HG03571 (cell line): ENCODE measurements around the gene GNA14.
"Not testable (repeated sequence)": the region's sequence is repeated elsewhere in the genome, so short reads cannot be mapped to it uniquely, and the experiment has no call there.

Experiments used
- ATAC-seq: cut with Tn5 transposase; IDR thresholded peaks from one replicate; pipeline ENCODE4 v1.9.1; 2021; ENCODE audit not compliant: unreplicated experiment

GNA14 gene

DNA sequence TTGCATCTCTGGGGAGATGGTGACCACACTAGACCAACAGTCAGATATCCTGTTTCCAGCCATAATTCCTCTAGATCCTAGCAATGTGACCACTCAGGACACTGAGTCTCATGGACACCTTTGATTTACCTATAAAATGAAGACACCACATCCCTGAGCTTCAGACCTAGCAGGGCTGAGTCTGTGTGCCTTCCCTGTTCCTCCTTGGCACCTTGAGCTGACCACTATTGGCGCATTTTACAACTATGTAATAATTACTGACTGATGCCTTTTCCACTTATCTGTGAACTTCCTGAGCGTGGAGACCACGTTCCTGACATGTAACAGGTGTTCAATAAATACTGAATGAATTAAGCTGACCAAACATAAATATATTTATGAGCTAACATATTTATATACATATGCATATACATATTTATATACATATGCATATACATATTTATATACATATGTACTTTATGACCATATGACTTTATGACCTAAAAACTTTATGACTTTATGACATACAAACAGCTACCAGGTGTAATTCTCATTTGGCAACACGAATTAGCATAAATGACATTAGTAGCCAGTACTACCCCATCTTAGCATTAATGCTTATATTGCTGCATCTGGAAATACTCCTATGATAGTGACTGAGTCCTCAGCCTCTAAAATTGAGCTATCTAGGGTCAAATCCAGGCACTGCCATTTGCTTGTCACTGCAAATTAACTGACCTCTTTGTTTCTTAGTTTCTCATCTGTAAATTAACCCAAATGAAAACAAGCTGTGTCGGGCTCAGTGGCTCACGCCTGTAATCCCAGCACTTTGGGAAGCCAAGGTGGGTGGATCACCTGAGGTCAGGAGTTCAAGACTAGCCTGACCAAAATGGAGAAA lies 150.6 kb downstream of the GNA14 start:
- ATAC-seq, result no peak

DNA sequence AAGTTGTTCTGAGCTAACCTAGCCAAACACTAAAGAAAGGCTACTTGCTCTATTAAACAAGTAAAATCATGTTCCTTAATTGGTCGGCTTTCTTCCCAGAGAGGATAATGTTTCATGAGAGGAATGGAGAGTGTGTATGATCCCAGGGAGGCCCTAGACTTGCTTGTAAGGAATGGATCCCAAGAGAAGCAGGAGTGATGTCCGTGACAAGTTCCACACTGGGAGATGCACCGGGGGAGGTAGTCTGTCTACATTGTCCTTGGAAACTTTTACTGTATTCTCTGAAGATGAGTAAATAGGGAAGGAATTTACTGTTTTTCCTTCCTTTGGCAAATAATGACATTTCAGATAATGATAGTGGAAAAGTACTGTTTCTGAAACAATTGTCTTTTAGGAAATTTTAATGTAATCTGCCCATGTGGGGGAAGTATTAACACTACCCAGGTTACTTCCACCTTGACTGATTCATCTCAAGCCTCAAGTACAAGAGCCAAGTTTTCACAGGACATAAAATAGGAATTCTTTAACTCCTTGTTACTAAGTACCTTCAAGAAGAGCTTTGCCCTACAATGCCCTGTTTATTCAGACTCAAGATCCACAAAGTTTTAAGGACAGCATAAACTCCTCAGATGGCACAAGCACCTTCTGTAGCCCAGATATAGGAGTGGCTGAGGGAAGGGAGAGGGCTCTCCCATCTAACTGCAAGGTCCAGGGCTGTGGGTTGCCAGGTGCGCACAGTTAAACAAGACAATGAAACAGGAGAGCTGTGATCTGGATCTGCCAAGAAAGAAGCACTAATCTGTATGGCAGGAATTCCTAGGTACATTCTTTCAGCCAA lies 152.1 kb downstream of the GNA14 start:
- ATAC-seq, result no peak

DNA sequence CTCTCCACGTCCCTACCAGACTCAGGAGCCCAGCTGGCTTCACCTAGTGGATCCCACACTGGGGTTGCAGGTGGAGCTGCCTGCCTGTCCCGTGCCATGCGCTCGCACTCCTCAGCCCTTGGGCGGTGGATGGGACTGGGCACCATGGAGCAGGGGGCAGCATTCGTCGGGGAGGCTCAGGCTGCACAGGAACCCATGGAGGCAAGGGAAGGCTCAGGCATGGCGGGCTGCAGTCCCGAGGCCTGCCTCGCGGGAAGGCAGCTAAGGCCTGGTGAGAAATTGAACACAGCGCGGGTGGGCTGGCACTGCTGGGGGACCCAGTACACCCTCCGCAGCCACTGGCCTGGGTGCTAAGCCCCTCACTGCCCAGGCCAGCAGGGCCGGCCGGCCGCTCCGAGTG lies 157.8 kb downstream of the GNA14 start:
- not testable (repeated sequence) for ATAC-seq

DNA sequence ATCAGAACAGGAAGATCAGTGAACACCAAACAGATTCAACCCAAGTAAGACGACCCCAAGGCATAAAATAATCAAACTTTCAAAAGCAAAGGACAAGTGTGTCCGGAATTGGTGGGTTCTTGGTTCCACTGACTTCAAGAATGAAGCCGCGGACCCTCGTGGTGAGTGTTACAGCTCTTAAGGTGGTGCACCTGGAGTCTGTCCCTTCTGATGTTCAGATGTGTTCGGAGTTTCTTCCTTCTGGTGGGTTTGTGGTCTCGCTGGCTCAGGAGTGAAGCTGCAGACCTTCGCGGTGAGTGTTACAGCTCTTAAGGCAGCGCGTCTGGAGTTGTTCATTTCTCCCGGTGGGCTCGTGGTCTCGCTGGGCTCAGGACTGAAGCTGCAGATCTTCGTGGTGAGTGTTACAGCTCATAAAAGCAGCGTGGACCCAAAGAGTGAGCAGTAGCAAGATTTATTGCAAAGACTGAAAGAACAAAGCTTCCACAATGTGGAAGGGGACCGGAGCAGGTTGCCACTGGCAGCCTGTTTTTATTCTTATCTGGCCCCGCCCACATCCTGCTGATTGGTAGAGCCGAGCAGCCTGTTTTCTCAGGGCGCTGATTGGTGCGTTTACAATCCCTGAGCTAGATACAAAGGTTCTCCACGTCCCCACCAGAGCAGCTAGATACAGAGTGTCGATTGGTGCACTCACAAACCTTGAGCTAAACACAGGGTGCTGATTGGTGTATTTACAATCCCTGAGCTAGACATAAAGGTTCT lies 158.5 kb downstream of the GNA14 start:
- ATAC-seq, result not testable (repeated sequence)

DNA sequence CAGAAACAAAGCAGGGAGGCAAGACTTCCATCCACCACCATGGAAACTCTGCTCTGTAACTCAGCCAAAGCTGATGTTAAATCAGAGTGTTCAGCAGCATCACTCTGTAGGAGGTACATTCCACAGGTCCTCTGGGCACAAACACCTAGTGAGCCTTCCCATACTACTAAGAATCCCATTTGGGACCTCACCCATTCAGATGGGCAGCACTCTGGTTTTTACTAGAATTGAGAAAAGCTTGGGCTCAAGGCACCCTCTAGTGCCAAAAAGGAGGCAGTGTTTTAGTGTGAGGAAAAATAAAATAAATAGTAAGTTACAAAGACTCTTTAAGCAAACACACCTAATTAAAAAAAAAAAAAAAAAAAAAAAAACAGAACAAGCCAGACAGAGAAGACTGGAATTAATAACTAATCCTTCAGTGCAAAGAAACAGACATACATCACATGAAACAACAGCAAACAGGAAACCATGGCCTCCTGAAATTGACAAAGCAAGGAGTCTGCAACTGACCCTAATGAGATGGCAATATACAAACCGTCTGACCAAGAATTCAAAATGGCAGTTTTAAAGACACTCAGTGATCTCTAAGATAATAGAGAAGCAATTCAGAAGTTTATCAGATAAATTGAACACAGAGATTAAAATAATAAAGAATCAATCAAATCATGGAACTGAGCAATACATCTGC lies 159.5 kb downstream of the GNA14 start:
- ATAC-seq, result no peak

DNA sequence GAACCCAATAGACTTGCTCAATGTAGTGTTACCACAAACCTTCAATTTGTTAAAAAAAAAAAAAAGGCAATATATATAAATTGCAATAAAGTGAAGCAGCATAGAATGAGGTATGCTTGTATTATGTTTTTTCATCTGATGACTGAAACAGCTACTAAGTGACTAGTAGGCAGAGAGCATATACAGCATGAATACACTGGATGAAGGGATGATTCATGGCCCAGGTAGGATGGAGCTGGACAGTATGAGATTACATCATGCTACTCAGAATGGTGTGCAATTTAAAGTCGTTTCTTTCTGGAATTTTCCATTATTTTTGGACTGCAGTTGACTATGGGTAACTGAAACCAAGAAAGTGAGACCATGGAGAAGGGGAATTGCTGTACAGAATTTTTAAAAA lies 161.2 kb downstream of the GNA14 start:
- ATAC-seq, result no peak

DNA sequence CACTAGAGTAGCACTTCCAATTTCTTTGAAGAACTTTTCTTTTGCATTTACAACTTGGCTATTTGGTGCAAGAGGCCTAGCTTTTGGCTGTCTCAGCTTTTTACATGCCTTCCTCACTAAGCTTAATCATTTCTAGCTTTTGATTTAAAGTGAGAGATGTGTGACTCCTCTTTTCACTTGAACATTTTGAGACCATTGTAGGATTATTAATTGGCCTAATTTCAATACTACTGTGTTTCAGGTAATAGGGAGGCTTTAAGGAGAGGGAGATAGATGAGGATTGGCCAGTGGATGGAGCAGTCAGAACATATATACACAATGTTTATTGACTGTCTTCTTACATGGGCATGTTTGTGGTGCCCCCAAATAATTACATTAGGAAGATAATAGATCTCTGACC lies 161.7 kb downstream of the GNA14 start:
- no peak for ATAC-seq

DNA sequence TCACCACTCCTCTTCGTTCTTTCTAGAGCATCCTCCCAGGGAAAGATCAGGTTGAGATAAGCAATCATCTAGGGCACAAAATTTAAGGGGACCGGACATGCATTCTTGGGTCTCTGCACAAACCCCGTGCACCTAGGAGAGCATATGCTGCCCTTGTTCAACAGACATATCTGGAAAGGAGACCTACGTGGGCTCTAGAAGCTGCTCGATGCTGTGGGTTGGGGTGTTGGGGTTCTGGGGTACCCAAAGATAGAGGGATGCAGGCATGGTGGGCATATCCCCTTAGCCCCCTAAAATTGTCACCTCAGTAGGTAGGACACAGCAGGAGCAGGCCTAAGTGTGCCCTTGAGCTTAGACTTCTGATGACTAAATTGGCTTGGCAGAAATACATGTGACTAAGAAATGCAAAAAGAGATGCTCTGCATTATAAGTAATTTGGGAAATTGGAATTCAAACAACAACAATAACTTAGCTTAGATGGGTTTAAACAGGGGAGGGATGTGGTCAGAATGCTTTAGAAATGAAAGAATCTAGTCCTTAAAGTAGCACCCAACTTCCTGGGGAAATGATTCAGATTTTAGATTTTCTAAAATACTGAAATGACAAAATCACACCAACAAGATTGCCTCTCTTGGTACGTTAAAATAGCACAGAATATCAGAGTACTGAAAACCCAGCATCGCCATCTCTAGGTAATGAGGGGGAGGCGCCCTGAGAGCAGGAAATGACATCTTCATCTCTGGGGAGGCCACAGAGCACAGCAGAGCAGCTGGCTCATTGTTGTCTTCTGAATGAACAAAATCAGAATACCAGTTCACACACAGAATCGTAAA lies 172.3 kb downstream of the GNA14 start:
- peak; percentile 97 for ATAC-seq

DNA sequence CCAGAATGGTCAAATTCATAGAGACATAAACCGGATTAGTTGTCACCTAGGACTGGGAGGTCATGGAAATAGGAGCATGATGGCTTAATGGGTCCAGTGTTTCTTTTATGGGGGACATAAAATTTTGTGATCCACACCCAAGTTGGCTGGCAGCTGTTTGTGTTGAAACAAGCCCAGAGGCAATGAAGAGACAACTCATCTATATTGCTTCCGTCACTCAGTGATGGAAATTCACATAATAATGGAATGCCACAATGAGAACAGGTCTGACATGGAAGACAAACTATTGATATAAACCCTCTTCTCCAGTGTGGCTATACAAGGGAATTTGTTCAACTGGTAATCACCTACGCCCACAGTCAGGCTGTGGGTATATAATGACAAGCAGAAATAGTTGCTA lies 173.2 kb downstream of the GNA14 start:
- no peak for ATAC-seq

DNA sequence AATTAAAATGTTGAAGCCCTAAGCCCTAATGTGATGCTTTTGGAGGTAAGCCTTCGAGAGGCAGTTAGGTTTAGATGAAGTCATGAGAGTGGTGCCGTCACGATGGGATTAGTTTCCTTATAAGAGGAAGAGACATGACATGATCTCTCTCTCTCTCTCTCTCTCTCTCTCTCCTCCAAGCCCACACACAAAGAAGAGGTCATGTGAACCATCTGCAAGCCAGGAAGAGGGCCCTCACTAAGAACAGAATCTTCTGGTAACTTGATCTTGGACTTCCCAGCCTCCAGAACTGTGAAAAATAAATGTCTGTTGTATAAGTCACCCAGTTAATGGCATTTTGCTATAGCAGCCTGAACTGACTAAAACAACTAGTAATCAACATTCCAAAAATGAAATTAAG lies 175.5 kb downstream of the GNA14 start:
- ATAC-seq, result no peak

DNA sequence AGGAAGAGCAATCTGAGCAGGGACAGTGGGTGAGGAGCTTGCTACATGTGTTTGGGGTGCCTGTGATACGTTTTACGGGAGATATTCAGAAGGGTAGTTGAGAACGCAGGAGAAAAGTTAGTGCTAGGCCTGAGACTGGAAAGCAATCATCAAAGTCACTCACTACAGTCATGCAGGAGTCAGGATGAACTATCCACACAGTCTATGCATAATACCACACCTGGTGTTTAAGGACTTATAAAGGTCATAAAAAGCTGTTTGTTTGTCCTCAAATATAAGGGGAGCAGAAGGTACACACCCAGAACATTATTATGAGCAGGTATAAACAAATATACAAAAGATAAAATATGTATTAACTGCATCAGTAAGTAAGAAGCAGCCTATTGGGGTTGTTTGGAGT lies 176.6 kb downstream of the GNA14 start:
- no peak for ATAC-seq

DNA sequence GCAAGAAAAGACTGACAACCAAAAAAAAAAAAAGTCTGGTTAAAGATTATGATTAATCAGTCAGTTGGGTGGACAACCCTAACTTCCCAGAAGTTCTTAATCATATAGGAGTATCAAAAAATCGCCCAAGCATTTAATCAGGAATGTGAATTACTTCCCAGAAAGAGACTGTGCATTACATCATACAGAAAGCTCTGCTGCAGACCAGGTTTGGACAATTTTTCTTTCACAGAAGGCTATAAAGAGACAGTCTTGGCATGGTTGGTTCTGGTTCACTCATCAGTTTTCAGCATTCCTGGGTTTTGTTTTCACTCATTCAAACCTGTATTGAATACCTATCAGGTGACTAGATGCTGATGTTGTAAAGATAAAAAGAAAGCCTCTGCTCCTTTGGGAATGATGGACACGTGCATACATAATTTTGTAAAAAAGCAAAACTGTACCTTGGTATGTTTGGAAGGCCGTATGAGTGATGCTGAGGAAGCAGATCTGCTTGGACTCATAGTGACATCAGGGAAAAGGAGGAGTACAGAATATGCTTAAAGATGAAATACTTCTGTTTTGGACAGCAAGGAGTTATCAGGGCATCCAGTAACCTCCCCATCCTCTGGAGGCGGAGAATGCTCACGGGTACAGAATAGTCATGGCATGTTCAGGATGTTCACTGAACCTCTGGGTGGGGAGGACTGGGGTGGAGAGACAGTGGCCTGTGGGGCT lies 178.4 kb downstream of the GNA14 start:
- ATAC-seq, result no peak

DNA sequence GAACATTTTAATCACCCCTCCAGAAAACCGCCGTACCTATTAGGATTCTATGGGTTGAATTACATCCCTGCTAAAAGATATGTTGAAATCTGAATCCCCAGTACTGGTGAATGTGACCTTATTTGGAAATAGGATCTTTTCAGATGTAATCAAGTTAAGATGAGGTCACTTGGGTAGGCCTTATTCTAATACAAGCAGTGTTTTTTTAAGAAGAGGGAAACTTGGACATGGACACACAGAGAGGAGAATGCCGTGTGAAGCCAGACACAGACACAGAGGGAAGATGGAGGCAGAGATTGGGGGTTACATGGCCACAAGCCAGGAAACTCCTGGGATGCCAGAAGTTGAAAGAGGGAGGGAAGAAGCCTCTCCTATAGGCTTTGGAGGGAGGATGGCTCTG lies 183.5 kb downstream of the GNA14 start:
- no peak for ATAC-seq

DNA sequence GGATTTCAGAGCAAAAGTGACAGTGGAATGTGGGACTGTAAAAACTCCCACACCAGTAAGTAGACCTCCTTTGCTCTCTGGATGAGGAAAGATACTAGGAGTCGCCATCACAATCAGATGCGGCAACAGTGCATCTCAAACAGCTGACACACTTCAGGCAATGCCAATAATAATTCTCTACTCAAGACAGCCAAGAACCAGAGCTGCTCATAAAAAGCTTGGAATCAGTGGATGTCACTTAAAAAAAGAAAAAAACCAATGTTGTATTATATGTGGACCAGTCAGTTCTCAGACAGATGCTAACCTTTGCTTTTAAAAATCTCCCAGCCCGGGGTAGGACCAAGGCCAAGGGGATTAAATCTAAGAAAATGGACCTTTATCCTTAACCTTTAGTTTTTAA lies 185.0 kb downstream of the GNA14 start:
- no peak for ATAC-seq

DNA sequence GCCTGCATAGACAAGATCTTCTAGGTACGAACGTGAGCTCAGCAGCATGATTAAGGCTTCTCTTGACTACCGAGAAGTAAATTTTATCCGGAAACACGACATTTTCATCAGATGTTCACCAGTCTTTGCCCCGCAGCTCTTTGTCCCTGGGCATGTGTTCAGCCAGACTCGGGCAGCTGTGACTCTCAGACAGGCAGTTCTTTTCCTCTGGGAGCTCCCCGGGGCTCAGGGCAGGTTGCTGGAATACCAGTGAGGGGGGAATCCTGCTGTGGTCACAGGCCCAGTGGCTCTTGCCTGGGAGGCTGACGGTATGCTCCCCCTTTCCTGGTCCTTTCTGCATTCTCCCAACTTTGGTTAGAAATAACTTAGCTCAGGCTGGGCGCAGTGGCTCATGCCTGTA lies 186.1 kb downstream of the GNA14 start:
- ATAC-seq, result no peak

DNA sequence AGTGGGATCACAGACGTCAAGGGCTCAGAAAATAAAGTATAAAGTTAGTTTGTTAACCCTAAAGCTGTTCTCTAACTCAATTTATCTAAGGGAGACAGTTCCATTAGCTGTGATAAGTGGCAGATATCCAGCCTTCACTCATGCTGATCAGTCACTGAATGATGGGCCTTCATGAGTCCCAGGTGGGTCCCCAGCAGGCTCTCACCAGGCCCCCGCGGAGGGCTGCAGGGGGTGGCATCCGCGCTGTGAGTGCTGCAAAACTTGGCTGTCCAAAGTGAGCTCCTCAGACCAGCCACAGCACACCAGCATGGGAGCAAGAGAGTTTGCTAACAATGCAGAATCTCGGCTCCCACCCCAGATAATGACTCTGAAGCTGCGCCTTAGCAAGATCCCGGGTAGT lies 187.2 kb downstream of the GNA14 start:
- ATAC-seq, result no peak

DNA sequence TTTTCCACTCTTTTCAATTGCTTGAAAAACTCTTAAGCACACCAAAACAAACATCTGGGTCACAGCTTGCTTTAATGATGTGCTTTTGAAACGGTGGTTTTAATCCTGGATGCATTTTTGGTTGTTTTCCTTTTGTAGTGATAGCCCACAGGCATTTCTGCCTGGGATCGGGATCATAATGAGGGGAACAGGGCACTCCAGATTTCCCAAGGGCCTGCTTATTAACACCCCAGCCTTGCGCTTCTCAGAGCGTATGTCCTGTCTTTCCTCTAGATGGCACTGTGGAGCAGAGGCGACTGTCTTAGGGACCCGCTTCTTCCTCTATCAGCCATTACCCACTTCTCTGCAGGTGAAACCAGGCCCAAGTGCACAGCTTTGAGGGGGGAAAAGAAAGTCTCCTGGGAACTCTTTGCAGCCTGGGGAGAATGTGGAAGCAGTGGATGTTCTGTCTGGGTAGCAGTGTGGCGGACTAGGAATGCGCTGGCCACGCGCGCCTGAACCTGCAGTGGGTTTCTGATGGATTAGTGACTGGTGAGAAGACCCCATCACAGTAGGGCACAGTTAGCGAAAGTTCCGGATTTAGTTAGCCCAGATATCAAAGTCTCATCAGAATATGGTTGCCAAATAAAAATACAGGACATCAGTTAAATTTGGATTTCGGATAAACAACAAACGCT lies 190.1 kb downstream of the GNA14 start:
- peak; percentile 77 for ATAC-seq

DNA sequence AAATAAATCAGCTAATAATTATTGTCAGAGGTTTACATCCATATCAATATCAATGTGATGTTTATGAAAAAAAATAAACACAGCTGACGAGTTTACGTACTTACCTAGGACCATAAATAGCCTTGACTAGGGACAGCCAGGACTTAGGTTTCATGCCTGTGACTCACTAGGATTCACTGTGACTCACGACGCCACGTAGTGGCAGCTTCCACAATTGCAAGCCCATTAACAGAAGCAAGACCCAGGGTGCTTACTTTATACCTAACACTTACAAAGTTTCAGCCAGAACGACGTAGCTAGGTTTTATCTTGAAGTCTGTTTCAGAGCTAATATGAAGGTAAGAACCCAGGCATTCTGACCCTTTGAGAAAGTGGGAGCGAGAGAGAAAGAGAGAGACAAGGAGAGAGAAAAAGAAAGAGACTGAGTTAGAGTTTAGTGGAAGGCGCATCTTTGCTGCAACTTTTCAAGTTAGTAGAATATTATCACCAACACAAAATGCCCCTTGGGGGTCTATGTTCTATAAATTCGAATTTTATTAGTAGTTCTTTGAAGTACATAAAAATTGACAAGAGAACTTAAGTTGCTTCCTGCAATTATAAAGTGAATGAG lies 191.2 kb downstream of the GNA14 start:
- ATAC-seq, result peak; percentile 77
